HG03045 (cell line): ENCODE results near the gene ASRGL1.

Source experiments
- ATAC-seq: cut with Tn5 transposase; IDR thresholded peaks from one replicate; pipeline ENCODE4 v1.9.1; 2021; ENCODE audit warnings: mild to moderate bottlenecking, moderate library complexity; ENCODE audit not compliant: unreplicated experiment

ASRGL1 gene

DNA sequence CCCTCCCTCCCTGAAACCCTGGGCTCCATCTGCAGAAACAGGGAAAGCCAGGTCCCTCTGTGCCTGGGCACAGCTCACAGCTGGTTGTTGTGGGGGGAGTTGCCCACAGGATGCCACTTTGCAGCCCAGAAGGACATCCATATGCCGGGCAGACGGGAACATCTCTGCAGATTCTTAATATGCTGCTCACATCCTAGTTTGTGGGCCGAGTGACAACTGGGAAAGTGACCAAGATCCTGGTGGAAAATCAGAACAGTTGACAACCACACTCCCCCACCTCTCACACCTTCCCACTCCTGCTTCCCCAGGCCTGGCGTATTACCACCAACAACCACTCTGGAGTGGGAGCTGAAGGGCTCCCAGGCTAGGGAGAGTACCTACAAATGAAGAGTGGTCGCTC lies 74.3 kb downstream of the ASRGL1 start:
- ATAC-seq = no peak

DNA sequence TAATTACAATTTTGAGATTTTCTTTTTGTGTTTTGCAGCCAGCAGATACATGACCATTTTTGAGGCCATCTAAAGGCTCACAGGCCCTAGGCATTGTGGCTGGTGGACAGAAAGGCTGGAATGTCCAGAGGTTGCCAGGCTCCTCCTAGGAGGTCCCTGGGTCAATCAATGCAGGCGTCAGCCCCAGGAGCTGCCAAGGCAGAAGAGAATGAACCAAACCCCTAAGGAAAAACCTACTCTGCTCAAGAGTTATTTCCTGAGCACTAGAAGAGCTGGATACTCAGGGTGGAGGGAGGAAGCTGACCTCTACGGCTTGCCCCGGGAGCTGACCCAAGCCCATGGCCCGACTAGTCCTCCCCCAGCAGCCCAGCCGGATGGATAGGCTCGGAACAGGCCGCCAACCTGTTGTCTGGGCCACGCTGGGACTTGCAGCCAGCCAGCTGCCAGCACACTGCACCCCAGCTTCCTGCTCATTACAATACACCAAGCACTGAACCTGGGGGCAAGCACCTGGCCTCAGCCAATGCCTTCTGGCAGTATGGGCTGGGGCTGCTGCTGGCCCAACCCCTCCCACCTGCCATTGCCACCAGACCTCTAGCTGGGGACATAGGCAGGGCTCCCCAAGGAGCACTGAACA lies 75.9 kb downstream of the ASRGL1 start:
- no peak for ATAC-seq

DNA sequence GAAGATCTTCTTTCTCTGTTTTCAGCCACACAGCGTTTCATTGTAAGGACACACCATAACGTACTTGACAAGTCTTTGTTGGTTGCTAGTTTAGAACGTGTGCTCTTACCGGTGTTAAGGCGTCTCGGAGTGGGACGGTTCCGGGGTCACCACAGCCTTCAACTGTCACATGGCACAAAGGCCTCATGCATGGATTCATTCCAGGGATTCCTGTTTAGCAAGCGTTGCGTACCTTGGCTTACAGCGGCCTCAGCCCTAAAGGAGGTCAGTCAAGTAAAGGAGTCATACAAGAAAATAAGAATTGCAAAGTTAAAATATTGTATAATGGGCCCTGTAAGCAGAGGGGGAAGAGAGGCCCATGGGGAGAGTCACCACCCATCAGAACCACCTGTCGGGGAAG lies 79.3 kb downstream of the ASRGL1 start:
- ATAC-seq = no peak

DNA sequence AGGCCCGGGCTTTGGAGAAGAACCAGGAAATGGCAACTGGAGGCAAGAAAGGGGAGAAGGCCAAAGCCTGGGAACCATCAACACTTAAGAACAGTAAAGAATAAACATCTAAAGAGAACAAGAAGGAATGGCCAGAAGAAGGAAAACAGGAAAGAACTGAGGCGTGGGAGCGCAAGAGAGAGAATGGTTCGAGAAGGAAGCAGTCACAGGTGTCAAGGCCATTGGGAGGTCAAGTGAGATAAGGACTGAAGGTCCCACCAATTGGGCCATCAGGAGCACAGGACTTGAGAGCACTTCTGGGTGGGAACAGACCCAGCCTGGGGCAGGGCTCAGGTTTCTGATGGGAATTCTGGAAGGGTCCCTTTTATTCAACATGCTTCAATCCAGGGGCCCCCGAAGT lies 80.9 kb downstream of the ASRGL1 start:
- no peak for ATAC-seq

DNA sequence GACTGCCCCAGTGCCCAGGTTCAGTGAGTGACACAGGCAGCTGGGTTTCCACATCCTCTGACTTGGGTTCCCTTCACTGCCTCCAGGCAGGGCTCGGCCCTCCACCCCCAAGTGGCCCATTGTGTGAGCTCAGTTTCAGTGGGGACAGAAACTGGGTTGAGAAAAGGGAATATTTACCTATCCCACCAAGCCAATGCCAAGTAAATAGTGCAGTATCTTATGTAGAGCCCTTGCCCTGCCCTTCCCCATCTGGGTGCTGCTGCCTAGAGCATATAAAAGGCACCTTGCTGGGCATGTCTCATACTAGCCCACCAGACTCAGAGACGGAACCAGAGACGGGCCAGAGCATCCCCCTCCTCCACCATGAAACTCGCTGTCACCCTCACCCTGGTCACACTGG lies 81.5 kb downstream of the ASRGL1 start, which contains the start of gene SCGB1A1:
SCGB1A1 (plus strand) TSS at position 301 of the 400 bp plus-strand sequence; CDS start at position 364, 63 bp downstream.
- no peak for ATAC-seq

DNA sequence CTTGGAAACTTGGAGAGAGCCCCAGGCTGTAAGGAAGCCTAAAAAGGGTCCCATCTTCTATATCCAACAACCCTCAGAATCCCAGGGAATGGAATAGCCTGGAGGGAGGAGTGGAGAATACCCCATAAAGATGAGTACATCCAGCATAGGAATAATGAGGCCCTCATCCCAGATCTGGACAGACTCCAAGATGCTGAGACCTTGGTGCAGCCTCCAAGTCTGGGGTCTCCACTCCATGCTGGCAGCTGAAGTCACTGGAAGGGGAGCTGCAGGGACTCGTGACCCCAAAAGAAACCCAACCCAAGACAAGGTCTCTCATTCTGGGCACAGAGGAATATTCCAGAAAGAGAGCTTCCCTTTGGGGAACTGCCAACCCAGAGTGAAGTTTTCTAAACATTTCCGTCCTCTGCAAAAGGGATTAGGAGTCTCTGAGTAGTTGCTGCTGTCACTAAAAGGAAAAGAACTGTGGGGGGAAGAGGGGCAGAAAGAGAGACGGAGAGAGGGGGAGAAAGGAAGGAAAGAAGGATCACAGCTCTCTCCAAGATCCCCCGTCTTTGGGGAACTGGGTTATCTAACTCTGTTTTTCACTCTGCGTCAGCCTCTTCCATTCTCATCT lies 82.2 kb downstream of the ASRGL1 start:
- no peak for ATAC-seq

DNA sequence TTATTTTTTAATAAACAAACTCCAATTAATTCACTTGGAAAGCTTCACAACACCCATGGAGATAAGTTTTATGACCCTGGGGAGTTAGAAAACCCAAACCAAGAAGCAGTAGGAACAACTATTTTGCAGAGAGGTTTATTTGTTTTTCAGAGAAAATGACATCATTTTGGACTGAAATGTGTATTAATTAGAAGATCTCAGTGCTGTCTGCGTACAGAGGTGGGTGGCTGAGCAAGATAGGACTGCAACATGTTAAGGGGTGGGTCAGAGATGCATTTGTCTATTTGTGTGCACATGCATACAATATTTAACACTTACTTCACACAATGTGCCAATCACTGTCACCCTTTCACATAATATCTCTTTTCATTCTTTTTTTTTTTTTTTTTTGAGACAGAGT lies 82.7 kb downstream of the ASRGL1 start:
- no peak for ATAC-seq

DNA sequence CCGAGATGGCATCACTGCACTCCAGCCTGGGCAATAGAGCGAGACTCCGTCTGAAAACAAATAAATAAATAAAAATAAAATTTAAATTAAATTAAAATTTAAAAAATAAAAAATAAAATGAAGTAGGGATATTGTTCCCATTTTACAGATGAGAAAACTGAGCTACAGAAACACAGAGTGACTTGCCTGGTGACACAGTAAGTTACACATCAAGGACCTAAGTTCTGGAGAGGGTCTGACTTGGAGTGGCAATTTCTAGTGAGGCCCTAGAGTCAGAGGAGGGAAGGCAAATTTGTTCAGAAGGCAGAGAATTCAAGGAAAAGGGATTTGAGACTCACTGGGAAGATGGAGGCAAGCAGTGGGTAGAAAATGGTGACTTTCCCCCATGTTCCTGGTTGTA lies 83.6 kb downstream of the ASRGL1 start:
- ATAC-seq = no peak

DNA sequence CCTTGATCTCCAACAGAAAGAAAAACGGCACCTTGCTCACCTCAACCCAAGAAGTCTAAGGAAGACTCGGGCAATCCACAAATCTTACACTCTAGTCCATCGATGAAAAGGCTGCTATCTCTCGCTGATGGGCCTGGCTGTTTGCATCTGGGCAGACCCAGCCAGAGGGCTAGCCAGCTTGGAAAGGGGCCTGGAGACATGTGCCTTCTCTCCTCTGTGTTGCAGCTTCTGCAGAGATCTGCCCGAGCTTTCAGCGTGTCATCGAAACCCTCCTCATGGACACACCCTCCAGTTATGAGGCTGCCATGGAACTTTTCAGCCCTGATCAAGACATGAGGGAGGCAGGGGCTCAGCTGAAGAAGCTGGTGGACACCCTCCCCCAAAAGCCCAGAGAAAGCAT lies 84.7 kb downstream of the ASRGL1 start:
- no peak for ATAC-seq

DNA sequence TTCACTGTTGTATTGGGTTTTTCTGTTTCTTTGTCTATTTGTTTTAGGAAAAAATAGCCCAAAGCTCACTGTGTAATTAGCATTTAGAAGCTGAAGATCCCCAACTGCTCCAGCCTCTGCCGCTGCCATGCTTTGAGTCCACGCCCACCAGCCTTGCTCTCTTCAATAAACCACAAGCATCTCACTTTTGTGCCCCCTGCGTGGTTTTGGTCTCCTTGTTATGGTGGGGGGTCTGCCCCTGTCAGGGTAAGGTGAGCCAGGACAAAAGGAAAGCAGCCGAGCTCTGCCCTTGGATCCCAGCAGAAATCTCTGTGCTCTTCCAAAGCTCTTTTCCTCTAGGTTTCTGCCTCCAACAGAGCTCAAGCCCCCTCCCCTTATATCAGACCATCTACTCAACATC lies 85.8 kb downstream of the ASRGL1 start:
- ATAC-seq = no peak

DNA sequence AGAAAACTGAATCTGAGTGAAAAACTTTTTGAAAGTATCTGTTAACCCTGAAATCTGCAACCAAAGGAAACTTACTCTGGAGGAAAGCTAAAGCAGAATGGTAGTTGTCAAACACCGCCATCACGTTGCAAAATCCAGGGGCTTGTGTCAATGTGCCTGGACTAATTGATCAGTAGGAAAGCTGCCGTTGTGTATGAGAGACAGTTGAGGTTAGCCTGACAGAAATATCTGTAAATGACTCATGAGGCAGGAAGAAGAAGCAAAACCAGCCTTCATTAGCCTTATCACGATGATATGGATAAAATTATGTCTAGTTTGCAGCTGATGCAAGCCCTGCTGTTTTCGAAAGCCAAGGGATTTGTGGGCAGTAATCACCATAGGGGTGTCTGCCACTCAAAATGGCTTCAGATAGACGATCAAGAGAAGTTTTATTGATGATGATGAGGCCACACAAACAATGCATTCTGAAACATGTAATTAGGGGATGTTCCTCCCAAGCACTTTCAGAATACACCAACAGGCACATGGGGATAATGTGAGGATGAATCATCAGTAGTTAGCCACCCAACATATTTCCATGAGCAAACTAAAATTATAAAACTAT lies 90.5 kb downstream of the ASRGL1 start:
- ATAC-seq = no peak

DNA sequence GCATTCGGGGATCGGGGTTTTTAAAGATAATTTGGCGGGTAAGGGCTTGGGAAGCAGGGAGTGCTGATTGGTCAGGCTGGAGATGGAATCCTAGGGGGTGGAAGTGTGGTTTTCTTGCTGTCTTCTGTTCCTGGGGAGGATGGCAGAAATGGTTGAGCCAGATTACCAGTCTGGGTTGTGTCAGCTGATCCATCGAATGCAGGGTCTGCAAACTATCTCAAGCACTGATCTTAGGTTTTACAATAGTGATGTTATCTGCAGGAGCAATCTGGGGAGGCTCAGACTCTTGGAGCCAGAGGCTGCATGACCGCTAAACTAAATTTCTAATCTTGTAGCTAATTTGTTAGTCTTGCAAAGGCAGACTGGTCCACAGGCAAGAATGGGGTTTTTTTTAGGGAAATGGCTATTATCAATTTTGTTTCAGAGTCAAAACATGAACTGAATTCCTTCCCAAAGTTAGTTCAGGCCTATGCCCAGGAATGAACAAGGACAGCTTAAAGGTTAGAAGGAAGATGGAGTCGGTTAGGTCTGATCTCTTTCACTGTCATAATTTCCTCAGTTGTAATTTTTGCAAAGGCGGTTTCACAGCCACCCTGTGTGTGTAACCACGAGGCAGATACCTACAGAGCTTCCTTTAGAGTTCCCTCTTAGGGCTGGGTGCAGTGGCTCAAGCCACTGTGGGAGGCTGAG lies 91.8 kb downstream of the ASRGL1 start:
- no peak for ATAC-seq

DNA sequence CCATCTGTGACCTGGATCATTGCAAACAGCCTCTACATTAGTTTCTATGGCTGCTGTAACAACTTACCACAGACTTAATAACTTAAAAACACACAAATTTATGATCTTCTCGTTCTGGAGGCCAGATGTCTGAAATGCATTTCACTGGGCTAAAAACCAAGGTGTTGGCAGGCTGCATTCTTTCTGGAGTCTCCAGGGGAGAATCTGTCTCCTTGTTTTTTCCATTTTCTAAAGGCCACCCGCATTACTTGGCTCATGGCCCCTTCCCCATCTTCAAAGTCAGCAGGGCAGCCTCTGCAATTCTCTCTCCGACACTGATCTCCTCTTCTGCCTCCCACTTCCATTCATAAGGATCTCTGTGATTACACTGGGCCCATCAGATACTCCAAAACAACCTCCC lies 93.2 kb downstream of the ASRGL1 start:
- ATAC-seq = no peak

DNA sequence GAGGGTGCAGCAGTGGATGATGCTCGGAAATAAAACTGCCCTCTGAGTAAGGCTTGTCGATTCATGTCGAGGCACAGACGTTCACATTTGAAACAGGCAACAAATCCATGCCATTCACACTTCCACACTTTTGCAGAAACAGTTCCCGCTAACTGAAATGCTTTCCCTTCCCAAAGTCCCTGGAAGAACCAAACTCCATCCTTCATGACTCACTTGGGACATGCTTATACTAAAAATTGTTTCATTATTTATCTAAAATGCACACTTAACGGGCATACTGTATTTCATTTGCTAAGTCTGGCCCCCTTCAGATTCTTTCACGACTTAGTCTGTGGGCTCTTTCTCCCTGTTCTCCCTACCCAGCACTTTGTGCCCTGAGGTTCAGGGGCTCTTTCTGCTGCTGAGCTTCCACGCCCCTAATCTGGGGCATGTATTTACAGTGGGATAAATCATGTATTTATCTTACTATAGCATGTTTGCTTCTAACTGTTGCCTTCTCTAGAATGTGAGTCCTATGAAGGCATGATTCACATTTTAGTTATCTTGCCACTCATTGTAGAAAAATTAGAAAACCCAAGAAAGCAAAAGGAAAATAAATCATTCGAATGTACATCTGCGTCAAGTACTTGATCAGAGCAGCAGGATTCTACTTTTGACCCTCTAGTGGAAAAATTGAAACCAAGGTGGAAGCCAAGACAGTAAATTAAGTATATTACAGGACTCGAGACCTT lies 94.1 kb downstream of the ASRGL1 start:
- ATAC-seq = no peak

DNA sequence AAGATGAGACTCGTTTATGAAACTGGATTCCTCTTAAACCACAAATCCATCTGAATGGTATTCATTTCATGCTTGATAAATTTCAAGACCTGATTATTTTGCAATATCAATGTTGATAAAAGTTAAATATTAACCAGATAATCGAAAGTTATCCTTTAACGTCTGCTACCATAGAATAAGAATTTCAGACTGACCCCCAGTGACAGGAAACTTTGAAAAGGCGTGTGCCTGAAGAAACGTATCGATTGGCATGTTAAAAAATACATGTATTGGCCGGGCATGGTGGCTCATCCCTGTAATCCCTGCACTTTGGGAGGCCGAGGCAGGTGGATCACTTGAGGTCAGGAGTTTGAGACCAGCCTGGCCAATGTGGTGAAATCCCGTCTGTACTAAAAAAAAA lies 95.4 kb downstream of the ASRGL1 start:
- ATAC-seq = no peak

DNA sequence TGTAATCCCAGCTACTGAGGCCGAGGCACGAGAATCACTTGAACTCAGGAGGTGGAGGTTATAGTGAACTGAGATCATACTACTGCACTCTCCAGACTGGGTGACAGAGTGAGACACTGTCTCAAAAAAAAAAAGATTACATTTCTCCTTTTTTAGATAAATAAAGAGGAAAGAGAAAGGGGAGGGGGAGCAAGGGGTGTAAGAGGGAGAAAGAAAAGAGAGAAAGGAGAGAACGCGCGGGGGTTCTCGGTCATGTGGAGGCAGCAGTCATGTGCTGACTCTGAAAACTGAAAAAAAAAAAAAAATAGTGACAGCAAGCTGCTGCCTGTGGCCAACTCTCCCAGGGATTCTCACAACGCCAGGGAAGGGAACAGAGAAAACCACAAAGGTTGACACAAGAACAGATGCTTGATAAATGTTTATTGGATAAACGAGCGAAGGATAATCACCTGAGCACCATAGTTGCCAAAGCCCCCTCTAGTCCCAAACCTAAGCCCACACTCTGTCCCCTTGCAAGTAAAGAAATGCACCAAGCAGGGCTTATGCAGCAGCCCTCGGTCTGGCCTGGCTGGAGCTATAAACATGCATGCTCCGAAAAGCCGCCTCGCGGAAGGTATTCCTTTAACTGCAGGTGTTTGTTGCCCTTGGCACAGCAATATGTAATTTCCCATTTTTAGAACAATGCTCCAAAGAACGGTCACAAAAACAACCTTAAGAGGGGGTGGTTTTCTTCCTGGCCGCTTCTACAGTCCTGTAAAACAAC lies 96.1 kb downstream of the ASRGL1 start:
- ATAC-seq = no peak

DNA sequence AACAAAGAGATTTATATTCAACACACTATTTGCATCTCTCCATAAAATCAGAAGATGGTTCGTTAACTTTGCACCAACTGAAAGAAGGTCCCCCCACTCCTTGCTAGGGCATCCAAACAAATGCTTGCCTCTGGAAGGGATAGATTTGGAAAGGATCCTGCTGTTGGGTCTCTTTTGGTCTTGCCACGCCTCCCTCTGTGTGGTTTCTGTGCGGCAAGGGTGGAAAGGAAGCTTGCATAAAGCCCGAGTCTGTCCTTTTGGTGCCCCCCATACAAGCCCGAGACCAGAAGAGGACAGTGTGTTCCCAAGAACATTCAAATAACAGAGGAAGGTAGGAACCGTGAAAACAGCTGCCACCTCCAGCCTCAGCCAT lies 96.6 kb downstream of the ASRGL1 start:
- ATAC-seq = no peak

DNA sequence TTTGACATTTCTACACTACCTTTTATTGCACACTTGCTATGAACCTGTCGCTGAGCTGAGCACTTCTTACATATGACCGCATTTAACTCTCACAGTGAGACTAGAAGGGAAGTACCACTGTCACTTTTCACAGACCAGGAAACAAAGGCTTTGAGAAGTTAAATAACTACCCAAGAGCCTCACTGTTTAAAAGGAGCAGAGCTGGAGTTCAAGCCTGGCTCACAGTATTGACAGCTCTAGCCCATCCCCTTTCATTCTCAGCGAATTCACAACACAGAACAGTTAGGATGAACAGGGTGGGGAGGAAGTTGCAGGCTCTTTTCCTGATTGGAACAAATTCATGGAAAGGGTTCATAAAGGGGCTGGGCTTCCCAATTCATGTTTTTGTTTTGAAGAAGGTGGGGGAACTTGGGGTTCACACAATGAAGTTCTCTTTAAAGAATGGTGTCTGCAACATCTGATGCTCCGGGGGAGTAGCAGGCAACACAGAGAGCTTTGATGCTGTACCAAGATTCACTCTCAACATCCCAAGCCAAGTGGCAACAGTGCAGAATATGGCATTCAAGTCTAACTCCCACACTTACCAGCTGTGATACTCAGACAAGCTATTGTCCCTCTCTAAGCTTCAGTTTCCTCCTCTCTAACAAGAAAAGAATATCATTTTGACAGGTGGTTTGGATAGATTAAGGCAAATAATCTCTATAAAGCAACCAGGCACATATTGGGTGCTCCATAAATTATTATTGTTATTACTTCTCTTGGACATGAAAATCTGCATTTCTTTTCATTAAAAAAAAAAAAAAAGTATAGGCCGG lies 98.8 kb downstream of the ASRGL1 start:
- ATAC-seq = no peak

DNA sequence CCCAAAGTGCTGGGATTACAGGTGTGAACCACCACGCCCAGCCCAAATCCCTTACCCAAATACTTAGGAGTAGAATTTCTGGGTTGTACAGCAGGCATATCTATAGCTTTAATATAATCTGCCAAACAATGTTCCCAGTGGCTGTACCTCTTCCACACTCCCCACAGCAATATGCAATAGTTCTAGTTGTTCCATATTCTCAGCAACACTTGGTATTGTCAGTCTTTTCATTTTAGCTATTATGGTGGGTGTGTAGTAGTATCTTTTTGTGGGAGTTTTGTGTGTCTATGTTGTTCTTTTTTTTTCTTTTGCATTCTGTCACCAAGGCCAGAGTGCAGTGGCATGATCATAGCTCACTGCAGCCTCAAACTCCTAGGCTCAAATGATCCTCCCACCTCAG lies 100.4 kb downstream of the ASRGL1 start:
- no peak for ATAC-seq

DNA sequence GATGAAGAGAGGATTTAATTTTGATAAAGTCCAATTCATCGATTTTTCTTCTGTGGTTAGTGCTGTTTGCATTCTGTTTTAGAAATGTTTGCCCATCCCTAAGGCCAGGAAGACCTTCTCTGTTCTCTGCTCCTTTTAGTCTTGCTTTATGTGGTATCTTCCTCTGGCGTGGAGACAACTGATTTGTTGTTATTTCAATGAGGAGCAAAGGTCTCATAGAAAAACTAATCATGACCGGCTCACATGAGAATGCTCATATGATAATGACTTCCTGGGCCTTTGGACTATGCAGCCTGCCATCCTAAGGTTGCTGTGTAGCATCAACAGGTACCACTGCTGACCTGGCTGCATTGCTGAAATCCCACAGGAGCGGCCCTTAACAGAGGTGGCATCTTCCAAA lies 101.4 kb downstream of the ASRGL1 start:
- no peak for ATAC-seq
